GM19452 (cell line): ENCODE data around the gene CHRM1.

Source experiments
- ATAC-seq: cut with Tn5 transposase; IDR thresholded peaks from one replicate; pipeline ENCODE4 v1.9.1; 2021; ENCODE audit not compliant: unreplicated experiment

The CHRM1 gene

GRCh38 chr11:62926680-62927455 lies 5.7 kb upstream of the CHRM1 start:
- no peak for ATAC-seq

GRCh38 chr11:62925745-62926679 lies 4.8 kb upstream of the CHRM1 start:
- no peak for ATAC-seq

GRCh38 chr11:62925308-62925707 lies 4.1 kb upstream of the CHRM1 start:
- no peak for ATAC-seq

DNA sequence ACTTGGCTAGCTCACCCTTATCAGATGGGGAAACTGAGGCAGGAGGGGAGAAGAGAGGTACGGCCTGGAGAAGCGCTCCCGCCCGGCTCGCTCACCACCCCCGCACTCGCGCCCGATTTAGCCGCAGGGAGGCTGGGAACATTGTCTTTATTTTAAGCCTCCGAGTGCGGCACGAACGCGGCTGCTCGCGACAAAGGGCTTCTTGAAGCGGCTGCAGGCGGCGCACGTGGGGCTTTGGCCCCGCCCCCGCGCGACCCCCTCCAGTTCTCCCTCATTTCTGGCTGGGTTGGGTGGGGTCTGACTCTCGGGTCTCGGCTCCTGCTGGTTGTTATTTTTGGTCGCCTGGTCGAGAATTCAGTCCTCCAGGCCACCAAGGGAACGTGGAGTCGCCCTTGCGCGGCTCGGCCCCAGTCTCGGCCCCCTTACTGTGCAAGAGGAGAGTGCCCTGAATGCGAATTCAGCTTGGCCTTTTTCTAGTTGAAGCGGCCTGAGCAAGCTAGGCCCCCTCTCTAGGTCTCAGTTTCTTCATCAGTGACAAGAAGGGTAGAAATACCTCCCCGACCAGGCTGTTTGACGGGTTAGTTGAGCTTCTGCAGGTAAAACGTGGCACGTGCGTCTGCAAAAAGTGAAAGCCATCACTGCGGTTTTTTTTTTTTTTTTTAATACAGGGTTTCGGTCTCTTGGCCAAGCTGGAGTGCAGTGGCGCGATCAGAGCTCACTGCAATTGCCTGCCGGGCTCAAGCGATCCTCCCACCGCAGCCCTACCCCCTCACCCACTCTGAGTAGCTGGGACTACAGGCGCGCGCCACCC lies 2.6 kb upstream of the CHRM1 start:
- ATAC-seq, result no peak

- no peak for ATAC-seq
Measured at GRCh38 chr11:62922653-62923431, 1.7 kb upstream of the CHRM1 start.

- ATAC-seq, result no peak
Measured at GRCh38 chr11:62922189-62922589, 1.0 kb upstream of the CHRM1 start.

- ATAC-seq, result no peak
Measured at GRCh38 chr11:62921573-62922188, 518 bp upstream of the CHRM1 start.

DNA sequence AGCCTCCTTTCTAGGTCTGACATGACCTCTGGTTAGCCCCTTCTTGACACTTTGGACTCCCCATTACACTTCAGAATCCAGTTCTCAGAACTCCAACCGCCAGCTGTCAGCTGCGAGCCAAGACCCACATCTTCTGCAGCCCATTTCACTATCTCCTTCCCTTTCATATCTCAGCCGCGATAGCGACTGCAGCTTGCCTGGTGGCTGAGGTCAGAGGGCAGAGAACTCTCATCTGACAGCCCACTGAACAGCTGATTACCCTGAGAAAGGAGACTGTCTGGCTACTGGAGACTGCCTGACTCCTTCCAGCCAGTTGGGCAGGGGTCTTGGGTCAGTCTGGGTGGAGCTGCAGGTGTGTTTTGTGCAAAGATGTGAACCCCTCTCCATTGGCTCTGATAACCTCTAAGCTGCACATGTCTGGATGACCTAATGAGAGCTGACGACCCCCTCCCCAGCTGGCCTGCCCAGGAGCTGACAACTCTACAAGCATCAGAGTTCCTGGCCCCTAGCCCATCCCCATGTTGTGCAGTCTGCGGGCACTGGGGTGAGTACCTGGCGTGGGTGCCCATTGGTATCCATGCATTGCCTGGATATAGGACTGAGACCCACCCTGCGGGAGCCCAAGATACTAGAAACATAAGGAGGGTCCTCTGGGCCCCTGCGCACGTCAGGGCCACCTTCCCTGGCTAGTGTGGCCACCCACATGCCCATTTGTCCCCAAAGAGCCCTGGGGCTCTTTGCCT lies 1.1 kb downstream of the CHRM1 start:
- no peak for ATAC-seq

- ATAC-seq, result no peak
Measured at GRCh38 chr11:62919476-62919875, 1.7 kb downstream of the CHRM1 start.

DNA sequence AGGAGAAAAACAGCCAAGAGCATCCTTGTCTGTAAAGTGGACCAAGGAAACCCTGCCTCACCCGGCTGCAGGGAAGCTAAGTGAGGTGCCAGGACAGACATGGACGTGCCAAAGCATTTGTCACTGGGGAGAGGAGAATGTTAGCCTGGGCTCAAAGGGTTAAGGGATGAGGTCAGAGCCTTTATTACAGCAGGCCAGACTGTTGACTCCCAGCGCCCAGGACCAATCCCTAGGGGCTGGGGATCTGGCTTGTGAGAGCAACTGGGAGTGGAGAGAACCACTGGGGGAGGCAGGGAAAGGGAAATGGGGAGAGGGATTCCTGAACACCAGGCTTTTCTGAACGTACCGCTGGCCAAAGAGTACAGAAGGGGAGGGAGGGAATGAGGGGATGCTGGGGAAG lies 2.6 kb downstream of the CHRM1 start:
- ATAC-seq, result no peak

GRCh38 chr11:62917906-62918502 lies 3.2 kb downstream of the CHRM1 start:
- no peak for ATAC-seq

GRCh38 chr11:62914416-62914815 lies 6.7 kb downstream of the CHRM1 start:
- ATAC-seq, result no peak

DNA sequence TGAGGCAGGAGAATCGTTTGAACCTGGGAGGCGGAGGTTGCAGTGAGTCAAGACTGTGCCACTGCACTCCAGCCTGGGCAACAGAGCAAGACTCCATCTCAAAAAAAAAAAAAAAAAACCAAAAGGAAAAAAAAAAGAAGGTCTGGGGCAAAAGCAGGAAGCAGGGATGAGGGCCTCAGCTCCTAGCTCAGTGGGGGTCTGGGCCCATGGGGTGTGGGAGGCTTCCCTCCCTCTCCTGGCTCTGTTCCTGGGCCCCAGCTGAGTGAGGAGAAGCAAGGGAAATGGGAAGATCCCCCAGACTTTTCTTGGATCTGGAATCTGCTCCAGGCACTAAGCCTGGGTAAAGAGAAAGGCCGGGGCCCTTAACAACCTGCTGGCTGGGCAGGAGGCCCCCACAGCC lies 8.9 kb downstream of the CHRM1 start:
- no peak for ATAC-seq

GRCh38 chr11:62911137-62912130 lies 9.7 kb downstream of the CHRM1 start:
- no peak for ATAC-seq

- ATAC-seq, result no peak
Measured at GRCh38 chr11:62910141-62910882, 10.9 kb downstream of the CHRM1 start.

DNA sequence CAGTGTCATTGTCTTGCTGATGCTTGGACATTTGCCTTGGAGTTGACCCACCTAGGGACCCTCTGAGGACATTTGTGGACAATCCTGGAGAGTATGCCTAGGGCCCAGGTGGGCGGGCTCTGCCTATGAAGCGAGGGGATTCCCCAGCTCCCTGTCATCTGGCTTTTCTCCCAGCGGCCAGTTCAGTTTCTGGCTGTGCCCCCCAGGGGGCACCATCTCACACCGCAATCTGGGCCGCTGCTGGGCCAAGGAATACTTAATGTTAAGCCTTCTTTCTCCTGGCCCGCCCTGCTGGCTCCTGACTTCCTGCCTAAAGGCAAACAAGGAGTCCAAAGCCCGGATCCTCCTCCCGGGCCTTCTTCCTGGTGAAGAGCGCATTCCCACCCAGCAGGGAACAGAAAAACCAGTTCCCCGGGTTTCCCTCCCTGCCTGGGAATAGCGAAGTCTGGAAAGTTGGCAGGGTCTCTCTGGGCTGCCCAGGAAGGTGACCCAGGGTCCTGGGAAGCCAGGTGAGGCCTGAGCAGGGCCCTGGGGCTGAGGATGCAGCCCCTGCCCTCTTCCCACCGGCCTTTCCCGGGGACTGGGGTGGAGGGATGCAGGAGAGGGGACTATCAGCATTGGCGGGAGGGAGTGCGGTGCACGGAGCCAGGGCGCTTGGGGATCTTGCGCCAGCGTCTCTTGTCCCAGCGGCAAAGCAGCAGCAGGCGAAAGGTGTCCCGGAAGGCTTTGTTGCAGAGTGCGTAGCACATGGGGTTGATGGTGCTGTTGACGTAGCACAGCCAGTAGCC lies 11.9 kb downstream of the CHRM1 start:
- no peak for ATAC-seq
